Upper lobe of left lung (tissue), 6 donors: ENCODE results near the gene OSBPL5. TPM values are rescaled to one million over a fixed set of nuclear protein-coding genes. Genes with fewer than 3 reads are reported as not detected.

Experiments
- ATAC-seq, 2 donors: fragments of 200-7000 bp; cut with Tn5 transposase; one replicate each; pipeline ENCODE4 v1.9.1; 2022; ENCODE audit warnings: mild to moderate bottlenecking in 2 of 2, moderate library complexity in 2 of 2; ENCODE audit not compliant: low FRiP score in 2 of 2
- DNase-seq, 2 donors: peaks; one replicate each; pipeline ENCODE4 v3.0.0-alpha.2; 2019 to 2020
- H3K27ac ChIP-seq, 4 donors: fragments of 200-600 bp; sonication (generic); one replicate each; pipeline ENCODE4 v1.5.1; 2016 to 2019
- H3K27me3 ChIP-seq, 4 donors: fragments of 200-600 bp; sonication (generic); one replicate each; pipeline ENCODE4 v1.5.1; 2017 to 2019
- H3K36me3 ChIP-seq, 4 donors: fragments of 200-600 bp; sonication (generic); one replicate each; pipeline ENCODE4 v1.5.1; 2016 to 2019
- H3K4me1 ChIP-seq, 4 donors: fragments of 200-600 bp; sonication (generic); one replicate each; pipeline ENCODE4 v1.5.1; 2018 to 2019
- H3K4me3 ChIP-seq, 4 donors: fragments of 200-600 bp; sonication (generic); one replicate each; pipeline ENCODE4 v1.5.1; 2017 to 2019; ENCODE audit warnings: mild to moderate bottlenecking in 2 of 4, moderate library complexity in 1 of 4
- H3K9me3 ChIP-seq, 4 donors: fragments of 200-600 bp; sonication (generic); one replicate each; pipeline ENCODE4 v1.5.1; 2018 to 2019
- CTCF ChIP-seq, 6 experiments: fragments of 450-650 bp in 4 of 6; fragments of 200-600 bp in 2 of 6; sonication (generic) in 2 of 6; IDR thresholded peaks; one replicate each; pipeline ENCODE4 v1.5.1; 2016 to 2019; ENCODE audit warnings: antibody characterized with exemption in 6 of 6
- EP300 ChIP-seq, 4 donors: sonication (generic); formaldehyde crosslinking; IDR thresholded peaks; one replicate each; pipeline ENCODE4 v1.5.1; 2017; ENCODE audit warnings: antibody characterized with exemption in 4 of 4, control low read depth in 2 of 4
- POLR2A ChIP-seq, 4 donors: fragments of 450-650 bp; IDR thresholded peaks; one replicate each; pipeline ENCODE4 v1.5.1; 2016 to 2017; ENCODE audit warnings: antibody characterized with exemption in 4 of 4, mild to moderate bottlenecking in 2 of 4
- POLR2AphosphoS5 ChIP-seq, 2 donors: sonication (generic); formaldehyde crosslinking; IDR thresholded peaks; one replicate each; pipeline ENCODE4 v1.5.1; 2017; ENCODE audit warnings: antibody characterized with exemption in 2 of 2
- WGBS, 2 donors: methylation state at CpG; one replicate each; pipeline ENCODE4 v1.1.5; 2017 to 2018; 5-methylcytosine and 5-hydroxymethylcytosine counted together
- total RNA-seq, 6 donors: library from RNA; depleted of rRNA in 4 of 6; stranded (reverse); fragments of >200 nt in 4 of 6; gene quantifications; one replicate each; pipeline versions ENCODE4 v1.1.0 to v1.2.1, GENCODE V29; 2016 to 2021
- donor health status: DM: no; HTN: no; CAD: no; lungs with moderate emphysema.
- donor health status: DM: no; HTN: yes; CAD: no; lungs with severe emphysema.

Gene OSBPL5
- total RNA-seq, 6 donors from 2014 or later, result 23.4 to 66.9 (median 48.3) TPM

- peaks cover 0 to 20% (median 9%) of the 10 kb centered on the region in 4 donors for H3K27me3 ChIP-seq
- ATAC-seq, result no peak
- WGBS, 2 donors, result 81 to 90% methylated on average over 13 to 15 of the region's 15 CpGs
Observed at GRCh38 chr11:3198815-3199214, 33.7 kb upstream of the OSBPL5 start.

DNA sequence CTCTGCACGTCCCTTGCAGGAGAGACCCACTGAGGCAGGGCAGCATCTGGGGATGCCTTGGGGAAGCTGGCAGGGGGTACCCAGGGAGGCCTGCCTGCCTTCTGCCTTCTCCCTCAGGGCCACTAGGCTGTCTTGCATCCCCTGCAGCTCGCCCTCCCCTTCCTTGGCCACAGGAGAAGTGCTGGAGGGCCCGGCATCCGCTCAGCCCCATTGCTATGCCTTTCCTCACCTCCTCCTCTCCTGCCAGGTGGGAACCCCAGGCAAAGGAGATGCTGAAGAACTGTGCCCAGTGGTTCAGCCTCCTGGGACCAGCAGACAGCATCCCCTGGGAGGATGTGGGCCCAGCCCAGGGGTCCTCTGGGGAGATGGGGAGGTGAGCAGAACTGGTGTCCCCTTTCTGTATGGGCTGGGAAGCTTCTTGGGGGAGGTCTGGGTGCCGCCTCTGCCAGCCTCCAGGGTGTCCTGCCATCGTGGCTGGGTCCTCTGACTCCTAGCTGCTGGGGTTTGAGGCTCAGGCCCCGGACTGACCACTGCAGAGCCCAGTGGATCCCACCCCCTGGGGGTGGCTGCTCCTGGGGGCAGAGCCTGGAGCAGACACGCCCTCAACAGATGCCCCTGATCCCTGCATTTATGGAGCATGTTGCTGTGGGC lies 32.9 kb upstream of the OSBPL5 start:
- H3K36me3 ChIP-seq, result no peaks in the 10 kb centered on the region
- DNase-seq (no peak), ATAC-seq (no peak)
- 88 to 89% methylated on average over 3 to 5 of the region's 8 CpGs for WGBS, 2 donors
- H3K27ac ChIP-seq, result no peak overlapping the region
- H3K9me3 ChIP-seq, result no peaks in the 10 kb centered on the region
- H3K27me3 ChIP-seq, result peaks cover 0 to 12% (median 5%) of the 10 kb centered on the region in 4 donors
- TF ChIP-seq CTCF (IDR thresholded peaks at IDR 0.05), result no peak
- no peak for TF ChIP-seq EP300 (IDR thresholded peaks at IDR 0.05)
- no peak for TF ChIP-seq POLR2AphosphoS5 (IDR thresholded peaks at IDR 0.05)
- no peak for TF ChIP-seq POLR2A (IDR thresholded peaks at IDR 0.05)
- no peak overlapping the region for H3K4me3 ChIP-seq
- peaks cover 0 to 8% (median 1%) of the 10 kb centered on the region in 4 donors for H3K4me1 ChIP-seq

More at GRCh38 chr11:3198815-3199214, 33.7 kb upstream of the OSBPL5 start:
- Histone ChIP-seq H3K27ac (no peak overlapping the region), H3K9me3 (no peaks in the 10 kb centered on the region), H3K36me3 (no peaks in the 10 kb centered on the region), H3K4me3 (no peak overlapping the region), H3K4me1 (peaks cover 4 to 16% (median 8%) of the 10 kb centered on the region in 4 donors)
- no peak for TF ChIP-seq POLR2A (IDR thresholded peaks at IDR 0.05)
- no peak for TF ChIP-seq EP300 (IDR thresholded peaks at IDR 0.05)
- no peak for TF ChIP-seq POLR2AphosphoS5 (IDR thresholded peaks at IDR 0.05)
- TF ChIP-seq CTCF (IDR thresholded peaks at IDR 0.05), result no peak
- no peak for DNase-seq

DNA sequence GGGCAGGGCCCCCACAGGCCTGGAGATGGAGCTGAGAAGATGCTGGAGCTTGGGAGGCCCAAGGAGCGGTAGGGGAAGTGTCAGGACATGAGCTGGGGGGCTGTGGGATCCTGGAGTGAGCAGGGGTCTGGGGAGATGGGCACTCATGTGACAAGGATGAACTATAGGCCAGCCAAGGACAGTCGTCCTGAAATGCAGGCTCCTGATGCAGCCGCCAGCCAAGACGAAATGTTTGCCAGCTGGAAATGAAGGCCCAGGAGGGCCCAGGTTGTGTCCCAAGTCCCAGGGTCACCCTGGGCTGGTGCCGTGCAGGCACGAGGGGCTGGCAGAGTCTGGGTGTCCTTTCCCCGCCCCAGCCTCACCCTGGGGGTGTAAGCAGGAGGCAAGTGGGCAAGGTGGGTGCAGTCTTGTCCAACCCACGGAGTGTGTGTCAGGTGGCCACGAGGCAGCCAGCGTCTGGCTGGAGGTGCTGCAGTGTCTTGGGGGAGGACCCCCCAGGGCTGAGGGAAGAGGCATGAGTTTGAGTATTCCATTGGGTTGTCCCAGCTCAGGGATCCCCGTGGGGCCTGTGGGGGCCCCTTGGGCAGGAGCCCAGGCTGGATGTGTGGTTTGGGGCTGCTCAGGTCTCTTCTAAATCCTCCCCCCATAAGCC lies 32.1 kb upstream of the OSBPL5 start:
- Histone ChIP-seq H3K4me1 (peaks cover 0 to 5% (median 0%) of the 10 kb centered on the region in 4 donors), H3K9me3 (no peaks in the 10 kb centered on the region), H3K4me3 (no peak overlapping the region), H3K27ac (no peak overlapping the region), H3K36me3 (no peaks in the 10 kb centered on the region), H3K27me3 (peaks cover 0 to 4% (median 1%) of the 10 kb centered on the region in 4 donors)
- no peak for TF ChIP-seq EP300 (IDR thresholded peaks at IDR 0.05)
- no peak for TF ChIP-seq POLR2AphosphoS5 (IDR thresholded peaks at IDR 0.05)
- TF ChIP-seq CTCF (IDR thresholded peaks at IDR 0.05), result no peak
- no peak for TF ChIP-seq POLR2A (IDR thresholded peaks at IDR 0.05)
- 61 to 83% methylated on average over 3 to 11 of the region's 11 CpGs for WGBS, 2 donors
- DNase-seq (peak in 1 of 2 donors; percentile 62), ATAC-seq (no peak)

- Histone ChIP-seq H3K4me1 (peaks cover 0 to 5% (median 0%) of the 10 kb centered on the region in 4 donors), H3K27me3 (no peaks in the 10 kb centered on the region), H3K27ac (no peak overlapping the region), H3K4me3 (no peak overlapping the region), H3K36me3 (no peaks in the 10 kb centered on the region), H3K9me3 (no peaks in the 10 kb centered on the region)
- TF ChIP-seq POLR2A (IDR thresholded peaks at IDR 0.05), result no peak
- no peak for TF ChIP-seq POLR2AphosphoS5 (IDR thresholded peaks at IDR 0.05)
- no peak for TF ChIP-seq CTCF (IDR thresholded peaks at IDR 0.05)
- TF ChIP-seq EP300 (IDR thresholded peaks at IDR 0.05), result no peak
- ATAC-seq (no peak), DNase-seq (peak in 1 of 2 donors; percentile 72)
- 88 to 92% methylated on average over 9 to 13 of the region's 23 CpGs for WGBS, 2 donors
Observed at GRCh38 chr11:3196161-3197043, 31.3 kb upstream of the OSBPL5 start.
